Left ventricle myocardium inferior (tissue), 1 donor: ENCODE results near the gene KIFC3. TPM values are rescaled to one million over a fixed set of nuclear protein-coding genes. Genes with fewer than 3 reads are reported as not detected.

Experiments
- DNase-seq: peaks from one replicate; pipeline ENCODE4 v3.0.0-alpha.2; 2020
- H3K27ac ChIP-seq: fragments of 200-600 bp; replicated peaks from 2 replicates; pipeline ENCODE4 v1.8.0; 2021
- H3K27me3 ChIP-seq: fragments of 200-600 bp; 2 replicates; pipeline ENCODE4 v1.8.0; 2021; ENCODE audit warnings: low read depth
- H3K36me3 ChIP-seq: fragments of 200-600 bp; 2 replicates; pipeline ENCODE4 v1.8.0; 2021
- H3K4me1 ChIP-seq: fragments of 200-600 bp; 2 replicates; pipeline ENCODE4 v1.8.0; 2021
- H3K4me3 ChIP-seq: fragments of 200-600 bp; 2 replicates; pipeline ENCODE4 v1.8.0; 2021; ENCODE audit warnings: mild to moderate bottlenecking, moderate library complexity
- H3K9me3 ChIP-seq: fragments of 200-600 bp; replicated peaks from 2 replicates; pipeline ENCODE4 v1.8.0; 2021
- intact Hi-C: fragments of 100-400 bp; cut with micrococcal nuclease; formaldehyde crosslinking; loops from one replicate; pipeline ENCODE4 v1.11.0; 2022
- total RNA-seq: library from RNA; stranded (reverse); fragmentation: NEBNext Ultra II Directional; extraction: Animal tissue kit (Norgen Biotek cat#: 25700); gene quantifications from one replicate; pipeline ENCODE4 v1.2.1, GENCODE V29; 2021
- TF ChIP-seq, protein P1 (sequence below): fragments of 200-600 bp; IDR thresholded peaks from 2 replicates; pipeline ENCODE4 v1.8.0; 2021; ENCODE audit warnings: antibody characterized with exemption, mild to moderate bottlenecking, borderline replicate concordance
- donor health status: DM: no; HTN: yes; CAD: no; lungs with severe emphysema.

The KIFC3 gene
- total RNA-seq, 1 donor from 2014 or later = 63.5 TPM

DNA sequence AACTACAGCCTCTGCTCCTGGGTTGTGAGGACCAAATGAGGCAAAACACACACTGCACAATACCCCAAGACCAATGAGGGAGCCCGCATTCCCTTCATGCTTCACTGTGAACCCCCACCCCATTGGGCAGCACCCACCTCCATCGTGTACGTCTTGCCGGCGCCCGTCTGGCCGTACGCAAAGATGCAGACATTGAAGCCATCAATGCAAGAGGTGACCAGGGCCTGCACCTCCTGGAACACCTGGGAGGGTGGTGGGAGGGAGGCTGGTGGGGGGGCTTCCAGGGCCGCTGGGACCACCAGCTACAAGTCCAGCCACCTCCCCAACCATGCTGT, 38.3 kb downstream of the KIFC3 start:
- DNase-seq = no peak
- intact Hi-C loops = no loop called here
- Histone ChIP-seq H3K4me3 (no peak overlapping the region), H3K27ac (no peak overlapping the region), H3K36me3 (peaks cover 85% of the 10 kb centered on the region), H3K9me3 (no peaks in the 10 kb centered on the region), H3K27me3 (no peaks in the 10 kb centered on the region), H3K4me1 (peaks cover 17% of the 10 kb centered on the region)
- TF ChIP-seq, protein P1, sequence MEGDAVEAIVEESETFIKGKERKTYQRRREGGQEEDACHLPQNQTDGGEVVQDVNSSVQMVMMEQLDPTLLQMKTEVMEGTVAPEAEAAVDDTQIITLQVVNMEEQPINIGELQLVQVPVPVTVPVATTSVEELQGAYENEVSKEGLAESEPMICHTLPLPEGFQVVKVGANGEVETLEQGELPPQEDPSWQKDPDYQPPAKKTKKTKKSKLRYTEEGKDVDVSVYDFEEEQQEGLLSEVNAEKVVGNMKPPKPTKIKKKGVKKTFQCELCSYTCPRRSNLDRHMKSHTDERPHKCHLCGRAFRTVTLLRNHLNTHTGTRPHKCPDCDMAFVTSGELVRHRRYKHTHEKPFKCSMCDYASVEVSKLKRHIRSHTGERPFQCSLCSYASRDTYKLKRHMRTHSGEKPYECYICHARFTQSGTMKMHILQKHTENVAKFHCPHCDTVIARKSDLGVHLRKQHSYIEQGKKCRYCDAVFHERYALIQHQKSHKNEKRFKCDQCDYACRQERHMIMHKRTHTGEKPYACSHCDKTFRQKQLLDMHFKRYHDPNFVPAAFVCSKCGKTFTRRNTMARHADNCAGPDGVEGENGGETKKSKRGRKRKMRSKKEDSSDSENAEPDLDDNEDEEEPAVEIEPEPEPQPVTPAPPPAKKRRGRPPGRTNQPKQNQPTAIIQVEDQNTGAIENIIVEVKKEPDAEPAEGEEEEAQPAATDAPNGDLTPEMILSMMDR = no peak

DNA sequence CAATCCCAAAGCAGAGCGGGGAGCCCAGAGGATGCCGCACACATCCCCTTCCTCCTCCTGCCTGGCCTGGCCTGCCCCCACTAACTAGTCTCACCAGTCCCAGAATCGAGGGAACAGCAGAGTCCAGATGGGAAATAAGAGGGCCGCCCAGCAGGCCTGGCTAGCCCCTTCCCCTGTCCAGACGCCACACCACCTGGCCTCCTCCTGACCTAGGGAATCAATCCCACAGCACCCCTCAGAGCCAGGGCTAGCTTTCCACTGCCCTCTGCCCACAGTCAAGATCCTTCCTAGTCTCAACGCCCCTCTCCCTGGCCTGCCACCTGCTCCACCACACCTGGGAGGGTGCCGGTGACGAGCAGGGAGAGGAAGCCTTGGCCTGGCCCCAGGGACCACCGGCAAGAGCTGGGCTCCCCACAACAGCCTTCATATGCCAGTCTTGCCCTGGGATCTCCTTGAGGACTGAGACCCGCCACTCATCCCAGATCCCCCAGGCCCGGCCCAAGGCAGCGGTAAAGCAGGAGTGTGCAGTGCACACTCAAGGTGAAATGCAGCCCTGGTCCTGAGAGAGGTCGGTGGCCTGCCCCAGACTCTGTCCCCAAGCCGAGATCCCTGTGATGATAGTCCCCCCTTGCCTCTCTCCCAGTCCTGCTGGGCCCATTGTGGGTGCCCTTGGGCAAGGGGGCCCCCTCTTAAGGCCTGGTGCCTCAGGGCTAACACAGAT, 38.8 kb downstream of the KIFC3 start:
- intact Hi-C loops = no loop called here
- no peaks in the 10 kb centered on the region for H3K27me3 ChIP-seq
- TF ChIP-seq, protein P1 = no peak
- no peak for DNase-seq
- H3K4me1 ChIP-seq = peaks cover 18% of the 10 kb centered on the region
- no peaks in the 10 kb centered on the region for H3K9me3 ChIP-seq
- no peak overlapping the region for H3K4me3 ChIP-seq
- H3K27ac ChIP-seq = no peak overlapping the region
- peaks cover 80% of the 10 kb centered on the region for H3K36me3 ChIP-seq

DNA sequence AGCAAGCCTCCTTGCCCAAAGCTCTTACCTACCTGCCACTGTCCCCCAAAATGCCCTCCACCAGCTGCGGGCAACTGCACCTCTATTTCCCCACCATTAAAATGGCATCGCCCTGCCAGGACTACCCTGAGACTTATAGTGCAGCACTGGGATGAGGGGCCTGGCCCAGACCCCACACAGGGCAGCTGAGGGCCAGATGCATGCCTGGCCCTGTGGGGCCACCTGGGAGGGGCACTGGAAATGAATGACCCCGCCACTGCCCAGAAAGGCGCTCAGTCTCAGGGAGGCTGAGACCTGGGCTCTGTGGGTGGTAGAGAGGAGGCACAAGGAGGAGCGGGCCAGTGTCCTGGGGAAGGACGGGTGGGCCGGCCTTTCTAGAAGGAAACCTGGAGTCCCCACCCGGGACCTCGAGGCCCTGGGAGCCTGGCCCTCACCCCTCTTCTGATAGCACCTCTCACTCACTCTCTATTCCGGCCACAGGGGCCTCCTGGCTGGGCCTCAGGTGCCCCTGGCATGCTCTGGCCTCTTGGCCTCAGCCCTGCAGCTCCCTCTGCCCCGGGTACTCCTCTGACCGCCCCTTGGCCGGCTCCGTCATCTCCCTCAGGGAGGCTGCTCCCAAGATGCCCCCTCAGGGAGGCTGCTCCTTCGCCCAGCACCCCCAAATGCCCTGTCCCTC, 39.8 kb downstream of the KIFC3 start:
- no peak for DNase-seq
- TF ChIP-seq, protein P1 = no peak
- intact Hi-C loops = no loop called here
- Histone ChIP-seq H3K27me3 (no peaks in the 10 kb centered on the region), H3K27ac (no peak overlapping the region), H3K4me3 (no peak overlapping the region), H3K36me3 (peaks cover 73% of the 10 kb centered on the region), H3K4me1 (peaks cover 26% of the 10 kb centered on the region), H3K9me3 (no peaks in the 10 kb centered on the region)

DNA sequence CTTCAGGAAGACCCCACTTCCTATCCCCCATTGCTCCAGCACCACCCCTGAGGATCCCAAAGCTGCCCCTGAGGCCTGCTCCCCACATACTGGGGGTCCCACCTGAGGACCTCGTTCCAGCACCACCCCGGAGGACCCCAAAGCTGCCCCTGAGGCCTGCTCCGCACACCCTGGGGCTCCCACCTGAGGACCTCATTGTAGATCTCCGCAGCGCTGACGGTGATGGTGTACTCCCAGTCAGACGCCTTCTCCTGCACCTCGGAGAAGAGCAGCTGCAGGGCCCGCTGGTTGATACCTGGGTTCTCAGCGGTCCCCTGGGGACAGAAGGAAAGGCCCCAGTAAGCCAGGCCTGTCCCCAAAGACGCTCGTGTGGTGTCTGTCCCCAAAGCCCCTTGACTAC, 40.3 kb downstream of the KIFC3 start:
- H3K4me3 ChIP-seq = no peak overlapping the region
- intact Hi-C loops = no loop called here
- no peak overlapping the region for H3K27ac ChIP-seq
- peaks cover 31% of the 10 kb centered on the region for H3K4me1 ChIP-seq
- H3K27me3 ChIP-seq = no peaks in the 10 kb centered on the region
- no peak for DNase-seq
- TF ChIP-seq, protein P1 = no peak
- H3K9me3 ChIP-seq = no peaks in the 10 kb centered on the region
- peaks cover 68% of the 10 kb centered on the region for H3K36me3 ChIP-seq

DNA sequence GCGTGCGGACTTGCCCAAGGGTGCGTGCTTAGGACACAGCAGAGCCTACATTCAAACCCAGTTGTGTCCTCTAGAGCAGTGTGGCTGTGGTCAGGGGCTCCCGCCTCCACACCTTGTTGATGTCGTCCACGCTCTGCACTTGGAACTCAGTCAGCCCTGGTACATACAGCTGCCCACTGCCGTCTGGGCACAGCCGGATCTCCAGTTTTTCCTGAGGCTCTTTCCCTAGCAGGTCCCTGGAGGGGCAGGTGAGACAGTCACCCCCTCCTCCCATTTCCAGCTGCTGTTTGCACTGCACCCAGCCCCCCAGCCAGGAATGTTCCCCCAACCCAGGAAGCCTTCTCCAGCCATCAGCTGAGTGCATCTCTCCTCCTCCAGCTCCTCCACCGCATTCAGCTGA, 41.0 kb downstream of the KIFC3 start:
- intact Hi-C loops = no loop called here
- Histone ChIP-seq H3K4me3 (no peak overlapping the region), H3K27me3 (no peaks in the 10 kb centered on the region), H3K9me3 (no peaks in the 10 kb centered on the region), H3K36me3 (peaks cover 68% of the 10 kb centered on the region), H3K27ac (no peak overlapping the region), H3K4me1 (peaks cover 38% of the 10 kb centered on the region)
- TF ChIP-seq, protein P1 = no peak
- no peak for DNase-seq
